Fibroblast of gingiva (primary cell): Measurements from ENCODE around the gene UBR4.

Source experiments
- DNase-seq: peaks from one replicate; pipeline ENCODE4 v3.0.0-alpha.2; 2011; ENCODE audit warnings: low read depth

UBR4 gene

DNA sequence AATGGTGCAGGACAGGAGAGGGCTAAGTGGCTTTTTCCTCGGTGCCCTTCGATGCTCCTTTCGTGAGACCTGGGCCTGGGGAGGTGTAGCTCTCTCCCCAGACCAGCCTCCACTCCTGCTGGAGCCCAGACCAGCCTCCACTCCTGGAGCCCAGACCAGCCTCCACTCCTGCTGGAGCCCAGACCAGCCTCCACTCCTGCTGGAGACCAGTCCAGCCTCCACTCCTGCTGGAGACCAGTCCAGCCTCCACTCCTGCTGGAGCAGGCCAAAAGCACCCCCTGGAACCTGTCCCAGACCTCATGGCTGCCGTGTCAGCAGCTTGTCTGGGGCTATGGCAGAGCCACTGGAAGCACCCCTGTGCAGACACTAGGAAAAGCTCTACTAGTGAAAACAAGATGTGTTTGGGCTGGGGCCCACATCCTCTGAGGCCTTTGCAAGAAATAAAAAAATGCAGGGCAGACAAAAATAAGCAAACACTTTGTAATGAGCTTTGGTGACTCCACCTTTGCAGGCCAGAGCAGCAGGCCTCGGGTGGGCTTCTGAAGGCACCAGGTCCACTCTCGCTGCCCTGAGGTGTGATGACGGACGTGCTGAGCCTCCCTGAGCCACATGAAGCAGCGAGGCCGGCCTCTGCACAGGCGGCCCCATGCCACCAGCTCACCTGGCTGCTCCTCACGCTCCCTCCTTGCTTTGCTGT is 137.6 kb downstream of the UBR4 start:
- DNase-seq, result no peak

DNA sequence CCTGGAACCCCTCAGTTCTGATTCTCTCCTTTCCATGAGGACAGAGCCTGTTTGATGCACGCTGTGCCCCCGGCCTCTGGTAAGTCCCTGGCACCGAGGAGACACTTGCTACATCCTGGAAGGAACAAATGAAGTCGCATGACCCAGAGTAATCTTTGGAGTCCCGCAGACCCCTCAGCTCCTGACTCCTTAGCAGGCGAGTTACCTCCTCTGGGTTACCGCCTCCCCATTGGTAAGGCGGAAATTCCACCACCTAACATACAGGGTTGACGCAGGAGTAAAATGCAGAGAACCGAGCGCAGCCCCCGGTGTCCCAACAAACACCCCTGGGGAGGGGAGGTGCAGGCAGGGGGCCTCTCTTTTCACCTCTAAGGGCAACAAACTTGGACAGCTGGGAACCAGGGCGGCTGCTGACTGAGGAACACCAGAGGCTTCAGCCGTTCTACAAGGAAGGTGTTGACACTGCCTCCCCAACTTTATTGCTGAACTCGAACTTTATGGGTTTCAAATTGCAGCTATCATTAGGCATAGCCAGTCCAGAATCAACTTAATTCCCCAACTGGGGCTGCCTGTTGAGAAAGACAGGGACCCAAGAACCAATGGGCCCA is 138.3 kb downstream of the UBR4 start:
- DNase-seq, result no peak

GRCh38 chr1:19070891-19071621 is 139.0 kb downstream of the UBR4 start:
- no peak for DNase-seq

GRCh38 chr1:19070197-19070651 is 139.8 kb downstream of the UBR4 start:
- DNase-seq, result no peak

DNA sequence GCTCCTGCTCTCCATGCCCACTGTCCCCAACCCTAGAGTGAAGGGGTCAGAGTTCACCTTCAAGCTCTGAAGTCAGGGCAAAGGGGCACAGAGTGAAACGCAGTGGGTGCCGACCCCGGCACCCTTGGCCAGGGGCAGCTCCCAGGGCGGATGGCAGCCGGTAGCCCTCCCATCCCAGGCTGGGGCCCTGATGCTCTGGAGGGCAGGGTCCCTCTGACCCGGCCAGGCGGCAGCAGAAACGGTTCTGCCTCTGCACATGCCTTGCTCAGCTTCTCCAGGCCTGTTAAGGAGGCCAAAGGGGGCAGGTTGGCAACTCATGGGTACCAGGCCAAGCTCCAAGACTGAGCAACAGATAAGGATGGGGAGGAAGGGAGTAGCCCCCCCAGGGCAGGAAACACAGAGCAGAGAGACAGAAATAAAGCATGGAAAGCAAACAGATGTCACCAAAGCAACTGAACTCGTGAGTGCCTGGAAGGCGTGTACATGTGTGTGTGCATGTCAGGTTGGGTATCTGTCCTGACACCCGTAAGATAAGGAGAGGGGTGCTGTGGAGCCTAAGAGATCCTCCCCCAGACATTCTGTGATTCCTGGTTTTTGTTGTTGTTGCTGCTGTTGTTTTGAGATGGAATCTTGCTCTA is 141.3 kb downstream of the UBR4 start:
- no peak for DNase-seq

DNA sequence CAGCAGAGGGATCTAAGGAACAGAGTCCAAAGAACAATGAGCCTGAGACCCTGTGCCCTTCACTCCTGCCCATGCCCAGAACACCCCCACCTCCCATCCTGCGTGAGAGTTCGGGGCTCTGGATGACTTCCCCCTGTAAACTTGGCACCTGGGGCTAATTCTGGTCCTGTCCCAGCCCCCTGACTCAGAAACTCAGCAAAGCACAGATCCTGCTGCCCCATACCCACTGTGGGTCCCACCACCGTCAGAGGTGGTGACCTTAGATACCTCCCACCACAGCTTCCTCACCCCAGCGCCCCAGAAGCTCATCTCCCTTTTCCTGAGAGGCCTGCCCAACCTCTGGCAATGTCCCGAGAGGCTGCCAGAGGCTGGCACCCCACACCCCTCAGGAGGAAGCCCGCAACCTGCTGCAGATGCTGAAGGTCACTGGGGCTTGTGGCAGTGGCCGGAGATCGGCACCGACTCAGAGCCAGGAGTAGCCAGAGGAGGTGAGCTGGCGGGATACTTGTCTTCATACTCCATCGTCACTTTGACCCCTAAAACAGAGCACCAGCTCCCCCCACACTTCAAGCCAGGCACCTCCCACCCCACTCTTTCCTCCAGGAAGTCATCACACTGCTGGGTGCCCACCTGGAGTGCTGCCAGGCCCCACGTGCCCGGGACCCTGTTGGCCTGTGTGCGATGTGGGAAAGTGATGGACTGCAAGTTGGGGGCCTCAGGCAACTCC is 142.0 kb downstream of the UBR4 start:
- DNase-seq, result no peak

- no peak for DNase-seq
These were observed 142.7 kb downstream of the UBR4 start for GRCh38 chr1:19067182-19067911.

DNA sequence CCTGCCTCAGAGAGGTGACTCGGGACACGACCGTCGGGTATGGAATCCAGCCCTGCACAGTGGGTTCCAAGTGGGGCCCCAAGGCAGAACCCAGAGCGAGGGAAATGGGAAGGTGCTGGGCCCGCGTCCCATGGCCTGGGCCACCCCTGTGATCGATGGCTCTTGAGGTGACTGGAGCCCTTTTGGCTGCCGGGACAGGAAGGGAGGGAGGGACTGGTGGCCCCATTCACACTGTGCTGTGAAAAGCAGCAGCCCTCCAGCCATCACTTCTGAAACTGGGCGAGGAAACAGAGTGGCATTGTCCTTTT is 143.2 kb downstream of the UBR4 start:
- no peak for DNase-seq

GRCh38 chr1:19066248-19066873 is 143.7 kb downstream of the UBR4 start:
- no peak for DNase-seq

DNA sequence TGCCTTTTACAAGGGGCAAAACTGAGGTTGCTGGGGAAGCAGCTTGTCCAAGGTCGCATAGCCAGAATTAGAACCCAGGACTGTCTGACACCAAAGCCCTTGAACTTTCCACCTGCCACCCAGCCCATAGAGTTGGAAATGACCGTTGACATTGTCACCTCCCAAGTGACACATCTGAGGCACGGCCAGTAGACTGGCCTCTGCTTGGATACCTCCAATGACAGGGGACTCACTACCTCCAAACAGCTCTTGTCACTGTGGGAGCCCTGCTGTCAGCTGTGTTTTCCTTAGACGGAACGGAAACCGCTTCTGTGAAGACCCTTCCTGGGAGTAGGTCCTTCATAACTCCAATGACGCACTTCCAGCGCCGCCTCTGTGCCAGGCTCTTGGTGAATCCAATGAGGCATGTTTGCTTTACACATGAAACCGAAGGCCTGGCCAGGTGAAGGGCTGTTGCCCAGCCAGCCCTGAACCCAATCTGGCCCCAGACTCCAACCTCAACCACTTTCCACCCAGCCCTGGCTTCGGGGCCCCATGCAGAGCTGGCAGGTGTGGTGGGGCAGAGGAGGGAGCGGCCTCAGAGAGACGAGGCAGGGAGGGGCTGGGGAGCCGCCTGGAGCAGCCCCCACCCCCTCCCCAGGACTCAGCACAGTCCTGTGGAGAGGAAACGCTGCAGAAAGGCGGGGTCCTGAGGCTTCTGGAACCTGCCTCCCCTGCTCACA is 144.4 kb downstream of the UBR4 start:
- no peak for DNase-seq

GRCh38 chr1:19064906-19065450 is 145.1 kb downstream of the UBR4 start:
- DNase-seq, result no peak

DNA sequence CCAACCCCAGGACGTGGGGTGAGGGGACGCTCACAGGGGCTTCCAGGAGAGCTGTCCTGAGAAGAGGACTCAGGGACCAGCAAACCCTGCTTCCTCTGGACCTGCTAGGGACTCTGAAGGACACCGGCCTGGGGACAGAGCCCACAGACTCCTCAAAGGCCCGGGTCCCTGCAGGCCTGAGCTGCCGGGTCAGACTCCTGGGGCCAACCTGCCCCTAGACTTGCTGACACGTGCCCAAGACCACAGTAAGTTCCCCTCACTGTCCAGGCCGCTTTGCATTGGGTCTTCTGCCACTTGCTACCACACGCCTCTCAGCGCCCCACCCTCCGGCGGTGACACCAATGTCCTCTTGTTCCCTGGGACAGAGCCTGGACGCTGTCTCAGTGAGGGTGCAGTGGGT is 146.9 kb downstream of the UBR4 start:
- DNase-seq, result no peak

- no peak for DNase-seq
These were observed 147.6 kb downstream of the UBR4 start for GRCh38 chr1:19062258-19063029.

DNA sequence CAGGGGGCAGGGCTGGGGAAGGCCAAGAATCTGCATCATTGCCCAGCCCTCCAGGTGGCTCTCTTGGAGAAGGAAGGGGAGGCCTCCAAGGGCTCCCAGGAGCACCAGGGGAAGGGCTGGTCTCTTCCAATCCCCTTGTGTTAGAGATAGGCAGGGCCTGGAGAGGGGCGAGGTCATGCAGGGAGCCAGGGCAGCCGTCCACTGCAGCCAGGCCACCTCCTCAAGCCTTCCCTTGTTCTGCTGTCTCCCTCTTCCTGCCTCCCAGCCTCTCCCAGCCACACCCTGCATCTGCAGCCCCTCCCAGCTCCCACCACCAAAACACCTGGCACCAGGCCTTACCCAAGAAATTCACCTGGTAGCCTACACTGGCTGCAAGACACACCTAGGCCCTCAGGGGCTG is 148.3 kb downstream of the UBR4 start:
- DNase-seq, result no peak

GRCh38 chr1:19061343-19061742 is 148.7 kb downstream of the UBR4 start:
- DNase-seq, result no peak

DNA sequence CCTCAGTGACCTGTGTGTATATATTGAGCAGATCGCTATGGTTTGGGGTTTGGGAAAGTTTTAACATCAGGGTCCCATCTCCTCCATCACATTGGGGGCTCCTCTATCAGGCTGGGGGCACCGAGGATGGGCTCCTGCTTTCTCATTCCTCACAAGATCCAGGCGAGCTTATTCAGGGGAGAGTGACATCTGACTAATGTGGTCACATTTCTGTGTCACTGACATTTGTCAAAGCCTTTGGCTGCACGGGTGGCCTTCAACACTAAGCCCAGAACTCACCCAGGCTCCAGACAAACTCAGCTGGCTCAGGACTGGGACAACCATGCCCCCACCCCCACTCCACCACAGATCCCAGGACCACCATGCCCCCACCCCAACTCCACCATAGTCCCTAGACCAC is 150.3 kb downstream of the UBR4 start:
- DNase-seq, result no peak

GRCh38 chr1:19058476-19058797 is 151.6 kb downstream of the UBR4 start:
- DNase-seq, result no peak

DNA sequence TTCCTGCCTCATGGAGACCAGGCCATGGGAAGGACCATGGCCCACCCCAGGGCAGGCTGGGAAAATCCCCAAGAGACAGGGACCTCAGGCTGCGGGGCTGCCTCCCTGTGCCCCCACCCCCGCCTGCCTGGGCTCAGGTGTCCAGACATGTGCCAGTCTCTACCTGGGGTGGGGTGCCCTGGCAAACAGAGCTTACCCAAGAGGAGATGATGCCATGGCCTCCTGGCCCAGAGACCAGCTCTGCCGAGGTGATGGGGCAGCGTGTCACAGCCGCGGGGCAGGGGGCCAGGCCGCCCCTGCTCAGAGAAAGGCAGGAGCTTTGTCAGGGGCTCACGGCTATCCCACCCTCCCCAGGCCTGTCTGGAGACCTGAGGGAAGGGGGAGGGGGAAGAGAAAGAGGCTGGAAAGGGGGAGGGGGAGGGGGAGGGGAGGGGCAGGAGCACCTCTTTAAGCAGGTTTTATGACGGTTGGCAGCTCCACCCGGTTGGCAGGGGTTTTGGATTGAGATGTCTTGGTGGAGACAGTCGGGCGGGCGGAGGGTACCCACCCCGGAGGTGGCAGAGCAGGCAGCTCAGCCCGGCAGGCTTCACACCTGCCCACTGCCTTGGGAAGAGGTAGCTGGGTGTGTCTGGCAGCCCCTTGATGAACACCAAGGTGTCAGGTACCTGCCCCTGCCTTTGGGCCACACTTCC is 152.1 kb downstream of the UBR4 start:
- DNase-seq, result no peak
